A673 (cell line): ENCODE data around the gene GNPTAB. TPM values are rescaled to one million over a fixed set of nuclear protein-coding genes. Genes with fewer than 3 reads are reported as not detected.

ENCODE experiments used
- BruUV-seq: library from RNA; stranded (reverse); fragments of 400-500 nt; replicated peaks from 2 replicates; lab custom pipeline; 2021; lab: Mats Ljungman, UMichigan
- CTCF ChIA-PET: fragments of 300-600 bp; sonication (Branson Sonifier 250); formaldehyde crosslinking; loops from one replicate; lab custom pipeline; 2022; ENCODE audit warnings: antibody characterized with exemption; lab: Charles Lee
- POLR2A ChIA-PET: fragments of 300-600 bp; sonication (Branson Sonifier 250); formaldehyde crosslinking; loops from one replicate; lab custom pipeline; 2022; ENCODE audit warnings: antibody characterized with exemption; ENCODE audit not compliant: low non-redundant PET; lab: Charles Lee
- DNase-seq: peaks from one replicate; pipeline ENCODE4 v3.0.0-alpha.2; 2015; ENCODE audit warnings: low spot score
- H3K27ac ChIP-seq: fragments of 200-600 bp; sonication (generic); 2 replicates; pipeline ENCODE4 v1.5.1; 2016; ENCODE audit warnings: mixed run types, low read depth, mild to moderate bottlenecking, mixed read lengths, antibody characterized with exemption, low read length; ENCODE audit not compliant: poor library complexity, severe bottlenecking
- H3K27me3 ChIP-seq: fragments of 200-600 bp; sonication (generic); replicated peaks from 2 replicates; pipeline ENCODE4 v1.6.1; 2017; ENCODE audit warnings: mixed run types, low read depth, mild to moderate bottlenecking, mixed read lengths, antibody characterized with exemption, low read length; ENCODE audit not compliant: insufficient read depth, poor library complexity
- H3K36me3 ChIP-seq: fragments of 200-600 bp; sonication (generic); 2 replicates; pipeline ENCODE4 v1.6.1; 2016; ENCODE audit warnings: mixed run types, mild to moderate bottlenecking, mixed read lengths, antibody characterized with exemption, low read length; ENCODE audit not compliant: insufficient read depth, poor library complexity, severe bottlenecking
- H3K4me1 ChIP-seq: fragments of 200-600 bp; sonication (generic); 2 replicates; pipeline ENCODE4 v1.6.1; 2017; ENCODE audit warnings: mixed run types, mild to moderate bottlenecking, mixed read lengths, antibody characterized with exemption, low read length; ENCODE audit not compliant: insufficient read depth, poor library complexity, severe bottlenecking
- H3K4me3 ChIP-seq: fragments of 200-600 bp; sonication (generic); 2 replicates; pipeline ENCODE4 v1.5.1; 2016; ENCODE audit warnings: low read depth, mixed run types, mild to moderate bottlenecking, mixed read lengths, low read length; ENCODE audit not compliant: poor library complexity, severe bottlenecking
- H3K9me3 ChIP-seq: fragments of 200-600 bp; sonication (generic); 2 replicates; pipeline ENCODE4 v1.6.1; 2016; ENCODE audit warnings: mixed run types, low read depth, mild to moderate bottlenecking, mixed read lengths, antibody characterized with exemption, low read length; ENCODE audit not compliant: poor library complexity, severe bottlenecking
- CTCF ChIP-seq: fragments of 300-800, 200-600 bp; sonication (generic); conservative IDR thresholded peaks from 2 replicates; pipeline ENCODE4 v1.5.1; 2017; ENCODE audit warnings: low read depth, mild to moderate bottlenecking, antibody characterized with exemption, low read length, moderate library complexity, mixed read lengths
- EZH2 ChIP-seq: fragments of 200-600 bp; sonication (generic); IDR thresholded peaks from 2 replicates; pipeline ENCODE4 v1.6.1; 2017; ENCODE audit warnings: borderline replicate concordance, low read depth, mild to moderate bottlenecking, mixed read lengths, antibody characterized with exemption, low read length; ENCODE audit not compliant: poor library complexity, severe bottlenecking
- intact Hi-C: fragments of 100-400 bp; cut with micrococcal nuclease; formaldehyde crosslinking; loops from one replicate; pipeline ENCODE4 v1.10.0; 2022; ENCODE audit not compliant: unreplicated experiment
- total RNA-seq: library from RNA; stranded (reverse); gene quantifications from 2 replicates; pipeline ENCODE4 v1.2.3, GENCODE V29; 2021

The GNPTAB gene
- total RNA-seq, 1 experiment from 2014 or later: 19.9 TPM

- intact Hi-C loops: no loop called here
- no peak for DNase-seq
- Histone ChIP-seq H3K36me3 (no peaks in the 10 kb centered on the region), H3K9me3 (no peaks in the 10 kb centered on the region), H3K4me1 (peaks cover 3% of the 10 kb centered on the region), H3K27me3 (no peaks in the 10 kb centered on the region), H3K27ac (no peak overlapping the region), H3K4me3 (no peak overlapping the region)
- BruUV-seq: no TSS peak
- POLR2A ChIA-PET: no interaction called here
- TF ChIP-seq EZH2 (no peak), CTCF (no peak)
- CTCF ChIA-PET: no interaction called here
Observed at GRCh38 chr12:101832030-101832429, 1.3 kb upstream of the GNPTAB start.

GRCh38 chr12:101829639-101830366 is 956 bp downstream of the GNPTAB start:
- Histone ChIP-seq H3K27me3 (no peaks in the 10 kb centered on the region), H3K27ac (peak overlapping the region; percentile 33), H3K9me3 (no peaks in the 10 kb centered on the region), H3K36me3 (no peaks in the 10 kb centered on the region), H3K4me1 (peaks cover 3% of the 10 kb centered on the region), H3K4me3 (peak overlapping the region; percentile 81)
- intact Hi-C loops: loop anchor here (2.0 kb wide), 2 partner anchors 51 to 339 kb away; no protein-coding TSS in a partner anchor
- TSS peak; percentile 41 for BruUV-seq
- no peak for TF ChIP-seq EZH2
- no peak for TF ChIP-seq CTCF
- CTCF ChIA-PET: interaction anchor here (0.7 to 2.2 kb wide), 5 partner anchors 8 to 56 kb away, joined by 3 to 13 read pairs (median 4); no protein-coding TSS in a partner anchor
- DNase-seq: no peak
- POLR2A ChIA-PET: no interaction called here

- intact Hi-C loops: no loop called here
- Histone ChIP-seq H3K27ac (no peak overlapping the region), H3K9me3 (no peaks in the 10 kb centered on the region), H3K36me3 (no peaks in the 10 kb centered on the region), H3K4me1 (peaks cover 3% of the 10 kb centered on the region), H3K27me3 (no peaks in the 10 kb centered on the region), H3K4me3 (no peak overlapping the region)
- POLR2A ChIA-PET: no interaction called here
- BruUV-seq: no TSS peak
- CTCF ChIA-PET: interaction anchor here (1.0 kb wide), 1 partner anchor 55 kb away, joined by 3 read pairs; no protein-coding TSS in a partner anchor
- DNase-seq: no peak
- TF ChIP-seq EZH2 (no peak), CTCF (no peak)
Observed at GRCh38 chr12:101828463-101829196, 2.1 kb downstream of the GNPTAB start.
